B cell (primary cell): Measurements from ENCODE around the gene MEG3. TPM values are rescaled to one million over a fixed set of nuclear protein-coding genes. Genes with fewer than 3 reads are reported as not detected.

Experiments used
- ATAC-seq: fragments of 200-7000 bp; cut with Tn5 transposase; one replicate; pipeline ENCODE4 v1.10.0; 2021; ENCODE audit warnings: low read depth, mild to moderate bottlenecking, moderate number of reproducible peaks, moderate library complexity
- CTCF ChIA-PET: fragments of 350-600 bp; sonication (Branson Sonifier 250); formaldehyde crosslinking; loops from one replicate; lab custom pipeline; 2021; ENCODE audit warnings: antibody characterized with exemption, inconsistent platforms; lab: Charles Lee
- POLR2A ChIA-PET: fragments of 350-600 bp; sonication (Branson Sonifier 250); formaldehyde crosslinking; loops from one replicate; lab custom pipeline; 2021; ENCODE audit warnings: antibody characterized with exemption; lab: Charles Lee
- DNase-seq: peaks from one replicate; pipeline ENCODE4 v3.0.0; 2013
- H2AFZ ChIP-seq: 2 replicates; pipeline ENCODE4 v1.6.1; 2012; ENCODE audit warnings: mild to moderate bottlenecking, low read depth, low read length; ENCODE audit not compliant: insufficient read depth, poor library complexity, severe bottlenecking
- H3K27ac ChIP-seq, 2 donors: 1 replicate in 1 of 2; 2 replicates in 1 of 2; pipeline ENCODE4 v1.5.1; 2012 to 2013; ENCODE audit warnings: low read length in 2 of 2, mild to moderate bottlenecking in 2 of 2, moderate library complexity in 1 of 2
- H3K27me3 ChIP-seq, 4 experiments: fragments of 200-600 bp in 1 of 4; sonication (generic) in 1 of 4; replicated peaks in 1 of 4; 1 replicate in 2 of 4; 2 replicates in 2 of 4; pipeline versions ENCODE4 v1.6.1 to v1.7.0; 2013 to 2016; ENCODE audit warnings: low read length in 3 of 4, mild to moderate bottlenecking in 2 of 4, mixed read lengths in 1 of 4, moderate library complexity in 1 of 4; ENCODE audit not compliant: insufficient read depth in 4 of 4, control insufficient read depth in 3 of 4; ENCODE audit errors: control extremely low read depth in 1 of 4
- H3K36me3 ChIP-seq, 2 experiments: replicated peaks in 1 of 2; 1 replicate in 1 of 2; 2 replicates in 1 of 2; pipeline versions ENCODE4 v1.6.1 to v1.7.1; 2013; ENCODE audit warnings: low read length in 1 of 2; ENCODE audit not compliant: insufficient read depth in 2 of 2, control insufficient read depth in 1 of 2; ENCODE audit errors: control extremely low read depth in 1 of 2, extremely low read depth in 1 of 2
- H3K4me1 ChIP-seq, 2 donors: fragments of 200-600 bp in 1 of 2; sonication (generic) in 1 of 2; 1 replicate in 1 of 2; 2 replicates in 1 of 2; pipeline versions ENCODE4 v1.5.1 to v1.6.1; 2013 to 2017; ENCODE audit warnings: low read length in 2 of 2; ENCODE audit not compliant: control insufficient read depth in 2 of 2, insufficient read depth in 2 of 2
- H3K4me2 ChIP-seq: replicated peaks from 2 replicates; pipeline ENCODE3; 2012; ENCODE audit warnings: mild to moderate bottlenecking, low read depth, low read length; ENCODE audit not compliant: poor library complexity, severe bottlenecking
- H3K4me3 ChIP-seq, 5 experiments: fragments of 200-600 bp in 1 of 5; sonication (generic) in 1 of 5; 1 replicate in 3 of 5; 2 replicates in 2 of 5; pipeline versions ENCODE4 v1.5.1 to v1.7.0; 2011 to 2016; ENCODE audit warnings: low read length in 4 of 5, mild to moderate bottlenecking in 4 of 5, low read depth in 2 of 5, control low read depth in 1 of 5, moderate library complexity in 1 of 5; ENCODE audit not compliant: insufficient read depth in 1 of 5; ENCODE audit errors: control extremely low read depth in 1 of 5, extremely low read depth in 1 of 5
- H3K79me2 ChIP-seq: fragments of 200-600 bp; sonication (generic); one replicate; pipeline ENCODE4 v1.6.0; 2016; ENCODE audit warnings: low read length; ENCODE audit not compliant: control insufficient read depth, insufficient read depth
- H3K9ac ChIP-seq: fragments of 200-600 bp; sonication (generic); 2 replicates; pipeline ENCODE4 v1.6.1; 2017; ENCODE audit warnings: mild to moderate bottlenecking, low read length, moderate library complexity
- H3K9me3 ChIP-seq, 3 donors: one replicate each; pipeline versions ENCODE4 v1.6.1 to v1.7.1; 2013; ENCODE audit warnings: low read length in 2 of 3; ENCODE audit not compliant: control insufficient read depth in 2 of 3, insufficient read depth in 1 of 3; ENCODE audit errors: control extremely low read depth in 1 of 3
- H4K20me1 ChIP-seq: 2 replicates; pipeline ENCODE4 v1.6.0; 2012; ENCODE audit warnings: mild to moderate bottlenecking, low read length; ENCODE audit not compliant: insufficient read depth, control insufficient read depth, poor library complexity, severe bottlenecking
- H3K27ac Mint-ChIP-seq: one replicate; pipeline ENCODE4 v1.8.0; 2021; ENCODE audit warnings: mixed read lengths
- H3K27me3 Mint-ChIP-seq: one replicate; pipeline ENCODE4 v1.8.0; 2021; ENCODE audit warnings: mixed read lengths
- H3K4me1 Mint-ChIP-seq: one replicate; pipeline ENCODE4 v1.8.0; 2021; ENCODE audit warnings: mixed read lengths
- H3K4me3 Mint-ChIP-seq: one replicate; pipeline ENCODE4 v1.8.0; 2021; ENCODE audit warnings: mixed read lengths
- H3K9me3 Mint-ChIP-seq: one replicate; pipeline ENCODE4 v1.8.0; 2022; ENCODE audit warnings: mixed read lengths; ENCODE audit not compliant: insufficient read depth
- CTCF ChIP-seq: fragments of 200-600 bp; IDR thresholded peaks from one replicate; pipeline ENCODE4 v1.8.0; 2022; ENCODE audit warnings: antibody characterized with exemption, mild to moderate bottlenecking
- EZH2 ChIP-seq: IDR thresholded peaks from 2 replicates; pipeline ENCODE4 v1.6.1; 2012; ENCODE audit warnings: borderline replicate concordance, low read depth, mild to moderate bottlenecking, moderate library complexity, low read length; ENCODE audit not compliant: insufficient read depth, poor library complexity, severe bottlenecking
- WGBS: methylation state at CpG from one replicate; pipeline ENCODE4 v1.1.5; 2013; ENCODE audit warnings: missing lambda C conversion rate; ENCODE audit not compliant: insufficient coverage; 5-methylcytosine and 5-hydroxymethylcytosine counted together
- intact Hi-C: fragments of 100-400 bp; cut with micrococcal nuclease; formaldehyde crosslinking; loops from one replicate; pipeline ENCODE4 v1.10.0; 2022
- polyA plus RNA-seq: library from polyadenylated mRNA; depleted of rRNA; stranded (reverse); fragments of >200 nt; gene quantifications from 2 replicates; pipeline ENCODE4 v1.2.3, GENCODE V29; 2012
- total RNA-seq, 2 donors: library from RNA; stranded (reverse); fragments of 120-200 nt in 1 of 2; gene quantifications; 1 replicate in 1 of 2; 2 replicates in 1 of 2; pipeline versions ENCODE4 v1.2.3 to v1.2.4, GENCODE V29; 2013 to 2022

MEG3 gene
- total and polyA plus RNA-seq, 2 donors (not counting 1 experiment from before 2014, with no cell fraction given), result 0.13 TPM; not detected in 1

- no peak overlapping the region for H2AFZ ChIP-seq
- peaks cover 0 to 34% (median 3%) of the 10 kb centered on the region in 4 experiments for H3K27me3 ChIP-seq
- CTCF ChIA-PET, result interaction anchor here (0.7 kb wide), 1 partner anchor 136 kb away, joined by 3 read pairs; no protein-coding TSS in a partner anchor
Observed at GRCh38 chr14:100899884-100900771, 74.2 kb downstream of the MEG3 start.

GRCh38 chr14:100900837-100901390, 75.0 kb downstream of the MEG3 start:
- Histone ChIP-seq H2AFZ (no peak overlapping the region), H3K4me2 (no peak overlapping the region), H3K9me3 (peaks cover 0 to 24% (median 0%) of the 10 kb centered on the region in 3 donors), H3K4me3 (no peak overlapping the region), H4K20me1 (no peaks in the 10 kb centered on the region), H3K36me3 (no peaks in the 10 kb centered on the region), H3K4me1 (no peaks in the 10 kb centered on the region), H3K27ac (no peak overlapping the region), H3K27me3 (peaks cover 0 to 33% (median 3%) of the 10 kb centered on the region in 4 experiments), H3K9ac (no peak overlapping the region), H3K79me2 (no peaks in the 10 kb centered on the region)
- DNase-seq, result no peak
- peaks cover 52% of the 10 kb centered on the region for H3K27me3 Mint-ChIP-seq
- TF ChIP-seq CTCF (no peak), EZH2 (no peak)
- ChIA-PET POLR2A (no interaction called here), CTCF (no interaction called here)
- no peak overlapping the region for H3K27ac Mint-ChIP-seq
- intact Hi-C loops, result no loop called here
- WGBS, result 46% methylated on average over 15 of the region's 15 CpGs
- no peak overlapping the region for H3K4me3 Mint-ChIP-seq
- H3K4me1 Mint-ChIP-seq, result no peaks in the 10 kb centered on the region
- no peak for ATAC-seq
- H3K9me3 Mint-ChIP-seq, result no peaks in the 10 kb centered on the region

More at GRCh38 chr14:100899884-100900771, 74.2 kb downstream of the MEG3 start:
- Histone ChIP-seq H3K9me3 (peaks cover 0 to 24% (median 0%) of the 10 kb centered on the region in 3 donors), H3K4me2 (no peak overlapping the region), H3K9ac (no peak overlapping the region), H3K79me2 (no peaks in the 10 kb centered on the region), H3K4me3 (no peak overlapping the region), H3K27ac (no peak overlapping the region), H3K36me3 (no peaks in the 10 kb centered on the region), H3K4me1 (no peaks in the 10 kb centered on the region), H4K20me1 (no peaks in the 10 kb centered on the region)
- Mint-ChIP-seq H3K4me3 (no peak overlapping the region), H3K9me3 (no peaks in the 10 kb centered on the region), H3K27me3 (peaks cover 49% of the 10 kb centered on the region), H3K27ac (no peak overlapping the region), H3K4me1 (no peaks in the 10 kb centered on the region)
- POLR2A ChIA-PET, result no interaction called here
- 6% methylated on average over 8 of the region's 19 CpGs for WGBS
- ATAC-seq (no peak), DNase-seq (no peak)
- no peak for TF ChIP-seq EZH2
- intact Hi-C loops, result no loop called here
